PC-9 (cell line): ENCODE measurements around the gene SLC44A1. TPM values are rescaled to one million over a fixed set of nuclear protein-coding genes. Genes with fewer than 3 reads are reported as not detected.

Experiments used
- BruUV-seq: library from RNA; stranded (reverse); fragments of 400-500 nt; replicated peaks from 2 replicates; lab custom pipeline; 2021; lab: Mats Ljungman, UMichigan
- CTCF ChIA-PET: fragments of 300-600 bp; sonication (Branson Sonifier 250); formaldehyde crosslinking; loops from one replicate; lab custom pipeline; 2022; ENCODE audit warnings: antibody characterized with exemption; lab: Charles Lee
- POLR2A ChIA-PET: fragments of 300-600 bp; sonication (Branson Sonifier 250); formaldehyde crosslinking; loops from one replicate; lab custom pipeline; 2022; ENCODE audit warnings: antibody characterized with exemption; ENCODE audit not compliant: unreplicated experiment; lab: Charles Lee
- DNase-seq, 2 experiments: peaks; one replicate each; pipeline versions ENCODE4 v3.0.0 to v3.0.0-alpha.2; 2015 to 2022; ENCODE audit warnings: mixed read lengths in 1 of 2
- H2AFZ ChIP-seq: fragments of 200-600 bp; sonication (generic); 2 replicates; pipeline ENCODE4 v1.8.1; 2017; ENCODE audit warnings: antibody characterized with exemption
- H3F3A ChIP-seq: fragments of 200-600 bp; sonication (generic); 2 replicates; pipeline ENCODE4 v1.8.1; 2017; ENCODE audit warnings: antibody characterized with exemption, mild to moderate bottlenecking, low read depth; ENCODE audit not compliant: insufficient read depth
- H3K27ac ChIP-seq: fragments of 200-600 bp; sonication (generic); 2 replicates; pipeline ENCODE4 v1.6.1; 2016; ENCODE audit warnings: mixed run types
- H3K27me3 ChIP-seq: fragments of 200-600 bp; sonication (generic); 2 replicates; pipeline ENCODE4 v1.6.1; 2016; ENCODE audit warnings: low read depth, mixed run types; ENCODE audit not compliant: insufficient read depth
- H3K36me3 ChIP-seq: fragments of 200-600 bp; sonication (generic); 2 replicates; pipeline ENCODE4 v1.6.1; 2016; ENCODE audit warnings: low read depth, mixed run types
- H3K4me1 ChIP-seq: fragments of 200-600 bp; sonication (generic); replicated peaks from 2 replicates; pipeline ENCODE4 v1.6.1; 2016; ENCODE audit warnings: mixed run types; ENCODE audit not compliant: insufficient read depth
- H3K4me2 ChIP-seq: fragments of 200-600 bp; sonication (generic); 2 replicates; pipeline ENCODE4 v1.6.1; 2017; ENCODE audit warnings: mixed run types
- H3K4me3 ChIP-seq: fragments of 200-600 bp; sonication (generic); 2 replicates; pipeline ENCODE4 v1.6.1; 2016; ENCODE audit warnings: mixed run types
- H3K79me2 ChIP-seq: fragments of 200-600 bp; sonication (generic); 2 replicates; pipeline ENCODE4 v1.6.1; 2017; ENCODE audit warnings: low read depth, mixed run types
- H3K9me2 ChIP-seq: fragments of 200-600 bp; sonication (generic); 2 replicates; pipeline ENCODE4 v1.8.1; 2017; ENCODE audit warnings: mild to moderate bottlenecking; ENCODE audit not compliant: insufficient read depth
- H3K9me3 ChIP-seq: fragments of 200-600 bp; sonication (generic); 2 replicates; pipeline ENCODE4 v1.8.1; 2016; ENCODE audit warnings: low read depth; ENCODE audit not compliant: insufficient read depth
- H4K20me1 ChIP-seq: fragments of 200-600 bp; sonication (generic); 2 replicates; pipeline ENCODE4 v1.8.1; 2017; ENCODE audit not compliant: insufficient read depth
- CTCF ChIP-seq: fragments of 200-600 bp; sonication (generic); conservative IDR thresholded peaks from 2 replicates; pipeline ENCODE4 v1.6.1; 2017; ENCODE audit warnings: mixed run types, antibody characterized with exemption, mild to moderate bottlenecking, moderate library complexity
- EZH2 ChIP-seq: fragments of 200-600 bp; sonication (generic); IDR thresholded peaks from 2 replicates; pipeline ENCODE4 v1.8.0; 2017; ENCODE audit warnings: antibody characterized with exemption, low read depth
- intact Hi-C: fragments of 100-400 bp; cut with micrococcal nuclease; formaldehyde crosslinking; loops from one replicate; pipeline ENCODE4 v1.10.0; 2022; ENCODE audit not compliant: unreplicated experiment
- total RNA-seq: library from RNA; stranded (reverse); gene quantifications from 2 replicates; pipeline ENCODE4 v1.2.3, GENCODE V29; 2021

Gene SLC44A1
- total RNA-seq, 1 experiment from 2014 or later: 95.2 TPM

DNA sequence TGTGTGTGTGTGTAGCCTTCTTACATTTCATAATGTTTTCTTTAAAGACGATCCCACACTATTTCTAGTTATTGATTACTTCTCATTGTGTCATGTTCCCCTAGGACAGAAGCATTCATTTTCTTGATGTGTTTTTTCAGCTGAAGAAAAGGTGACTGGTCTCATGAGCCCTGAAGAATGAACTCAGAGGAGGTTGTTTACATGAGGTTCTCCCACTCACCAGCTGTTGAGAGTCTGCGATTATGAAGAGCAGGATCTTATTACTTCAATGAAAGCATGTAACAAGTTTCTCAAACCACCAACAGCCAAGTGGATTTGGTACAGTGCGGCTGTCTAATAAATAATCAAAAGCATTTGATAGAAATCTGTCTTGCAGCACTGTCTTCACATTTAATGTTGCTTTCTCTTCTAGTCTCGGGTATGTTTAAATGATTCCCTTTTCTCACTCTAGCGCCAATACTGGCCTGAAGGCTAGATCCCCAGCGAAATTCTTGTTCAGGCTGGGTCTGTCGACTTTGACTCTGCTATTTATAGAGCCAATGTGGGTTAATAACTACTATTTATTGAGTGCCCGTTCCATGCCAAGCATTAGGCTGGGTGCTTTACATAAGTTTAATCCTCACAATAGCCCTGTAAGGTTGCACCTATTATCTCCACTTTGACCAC, 193.8 kb downstream of the SLC44A1 start:
- Histone ChIP-seq H2AFZ (no peak overlapping the region), H3K4me3 (no peak overlapping the region), H3K79me2 (no peaks in the 10 kb centered on the region), H3K27ac (no peak overlapping the region), H3K27me3 (no peaks in the 10 kb centered on the region), H3F3A (no peaks in the 10 kb centered on the region), H3K36me3 (no peaks in the 10 kb centered on the region), H3K9me2 (no peaks in the 10 kb centered on the region), H3K4me1 (no peaks in the 10 kb centered on the region), H3K9me3 (no peaks in the 10 kb centered on the region), H4K20me1 (no peaks in the 10 kb centered on the region), H3K4me2 (no peak overlapping the region)
- CTCF ChIA-PET: interaction anchor here (0.7 kb wide), 1 partner anchor 1648 kb away, joined by 4 read pairs; no protein-coding TSS in a partner anchor
- no peak for DNase-seq
- intact Hi-C loops: no loop called here
- no TSS peak for BruUV-seq
- no peak for TF ChIP-seq EZH2
- no peak for TF ChIP-seq CTCF
- POLR2A ChIA-PET: no interaction called here

DNA sequence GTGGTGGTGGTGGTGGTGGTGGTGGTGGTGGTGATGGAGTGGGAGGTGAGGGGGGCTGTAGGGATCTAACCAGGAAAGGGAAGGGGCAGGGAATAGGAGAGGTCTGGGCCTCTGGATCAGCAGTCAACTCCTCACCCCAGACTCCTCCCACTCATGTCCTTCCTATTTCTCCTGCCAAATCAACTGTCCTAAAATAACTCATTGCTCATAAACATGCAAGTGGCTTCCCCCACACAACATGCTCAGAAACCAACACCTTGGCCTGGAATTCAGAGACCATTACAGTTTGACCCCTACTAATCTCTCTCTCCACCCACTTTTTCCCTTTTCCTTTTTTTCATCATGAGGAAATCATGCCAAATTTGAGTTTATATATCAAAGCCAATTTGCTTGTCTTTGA, 195.0 kb downstream of the SLC44A1 start:
- Histone ChIP-seq H3K9me3 (no peaks in the 10 kb centered on the region), H3K27ac (no peak overlapping the region), H3K79me2 (no peaks in the 10 kb centered on the region), H3F3A (no peaks in the 10 kb centered on the region), H3K4me3 (no peak overlapping the region), H3K36me3 (no peaks in the 10 kb centered on the region), H4K20me1 (no peaks in the 10 kb centered on the region), H2AFZ (no peak overlapping the region), H3K4me2 (no peak overlapping the region), H3K9me2 (no peaks in the 10 kb centered on the region), H3K4me1 (no peaks in the 10 kb centered on the region), H3K27me3 (no peaks in the 10 kb centered on the region)
- BruUV-seq: no TSS peak
- intact Hi-C loops: no loop called here
- TF ChIP-seq CTCF (no peak), EZH2 (no peak)
- POLR2A ChIA-PET: no interaction called here
- no peak for DNase-seq
- CTCF ChIA-PET: no interaction called here

GRCh38 chr9:105441616-105442160, 197.2 kb downstream of the SLC44A1 start:
- no peaks in the 10 kb centered on the region for H3K9me3 ChIP-seq
- no peak overlapping the region for H3K4me3 ChIP-seq
- no peak overlapping the region for H3K4me2 ChIP-seq
- POLR2A ChIA-PET: no interaction called here
- no peaks in the 10 kb centered on the region for H3F3A ChIP-seq
- no peaks in the 10 kb centered on the region for H3K79me2 ChIP-seq
- no peaks in the 10 kb centered on the region for H3K4me1 ChIP-seq
- H4K20me1 ChIP-seq: no peaks in the 10 kb centered on the region
- no peak overlapping the region for H2AFZ ChIP-seq
- H3K9me2 ChIP-seq: no peaks in the 10 kb centered on the region
- DNase-seq: no peak
- TF ChIP-seq EZH2 (no peak), CTCF (no peak)
- no TSS peak for BruUV-seq
- H3K27ac ChIP-seq: no peak overlapping the region
- no peaks in the 10 kb centered on the region for H3K27me3 ChIP-seq
- H3K36me3 ChIP-seq: no peaks in the 10 kb centered on the region
- intact Hi-C loops: no loop called here
- CTCF ChIA-PET: interaction anchor here (0.7 kb wide), 1 partner anchor 25 kb away, joined by 3 read pairs; no protein-coding TSS in a partner anchor
